GM18870 (cell line): ENCODE data around the gene ABI3.

ENCODE experiments used
- ATAC-seq: cut with Tn5 transposase; IDR thresholded peaks from one replicate; pipeline ENCODE4 v1.9.1; 2021; ENCODE audit warnings: moderate library complexity; ENCODE audit not compliant: unreplicated experiment

Gene ABI3

GRCh38 chr17:49224198-49224996, 13.9 kb downstream of the ABI3 start:
- ATAC-seq = no peak

GRCh38 chr17:49224997-49225337, 14.5 kb downstream of the ABI3 start:
- ATAC-seq = no peak

GRCh38 chr17:49225554-49226236, 15.2 kb downstream of the ABI3 start:
- no peak for ATAC-seq

- ATAC-seq = no peak
Measured at GRCh38 chr17:49226771-49227435, 16.4 kb downstream of the ABI3 start.

GRCh38 chr17:49227436-49228261, 17.1 kb downstream of the ABI3 start:
- no peak for ATAC-seq

- no peak for ATAC-seq
Measured at GRCh38 chr17:49229076-49229804, 18.7 kb downstream of the ABI3 start.

GRCh38 chr17:49229805-49230600, 19.5 kb downstream of the ABI3 start:
- ATAC-seq = no peak

- no peak for ATAC-seq
Measured at GRCh38 chr17:49230636-49231562, 20.4 kb downstream of the ABI3 start, which contains the start of gene PHOSPHO1. Gene PHOSPHO1, minus strand, starts transcription at chr17:49230787. Its CDS starts 4,096 bp downstream, at chr17:49226691.

- ATAC-seq = no peak
Measured at GRCh38 chr17:49231563-49231894, 21.0 kb downstream of the ABI3 start.

GRCh38 chr17:49234509-49235080, 24.1 kb downstream of the ABI3 start:
- no peak for ATAC-seq

GRCh38 chr17:49235896-49236295, 25.4 kb downstream of the ABI3 start:
- no peak for ATAC-seq

- no peak for ATAC-seq
Measured at GRCh38 chr17:49239963-49240362, 29.5 kb downstream of the ABI3 start.

GRCh38 chr17:49240619-49241018, 30.1 kb downstream of the ABI3 start:
- no peak for ATAC-seq

- no peak for ATAC-seq
Measured at GRCh38 chr17:49241040-49241439, 30.5 kb downstream of the ABI3 start.

- no peak for ATAC-seq
Measured at GRCh38 chr17:49241692-49242397, 31.3 kb downstream of the ABI3 start.

GRCh38 chr17:49242813-49243212, 32.3 kb downstream of the ABI3 start:
- no peak for ATAC-seq

- ATAC-seq = no peak
Measured at GRCh38 chr17:49244839-49245238, 34.3 kb downstream of the ABI3 start.

- ATAC-seq = no peak
Measured at GRCh38 chr17:49247944-49248343, 37.4 kb downstream of the ABI3 start.
